Measurements from ENCODE around the gene CD93. TPM values are rescaled to one million over a fixed set of nuclear protein-coding genes. Genes with fewer than 3 reads are reported as not detected.

CD93 gene
- total RNA-seq, 1 donor from 2014 or later, result 5.5 TPM

DNA sequence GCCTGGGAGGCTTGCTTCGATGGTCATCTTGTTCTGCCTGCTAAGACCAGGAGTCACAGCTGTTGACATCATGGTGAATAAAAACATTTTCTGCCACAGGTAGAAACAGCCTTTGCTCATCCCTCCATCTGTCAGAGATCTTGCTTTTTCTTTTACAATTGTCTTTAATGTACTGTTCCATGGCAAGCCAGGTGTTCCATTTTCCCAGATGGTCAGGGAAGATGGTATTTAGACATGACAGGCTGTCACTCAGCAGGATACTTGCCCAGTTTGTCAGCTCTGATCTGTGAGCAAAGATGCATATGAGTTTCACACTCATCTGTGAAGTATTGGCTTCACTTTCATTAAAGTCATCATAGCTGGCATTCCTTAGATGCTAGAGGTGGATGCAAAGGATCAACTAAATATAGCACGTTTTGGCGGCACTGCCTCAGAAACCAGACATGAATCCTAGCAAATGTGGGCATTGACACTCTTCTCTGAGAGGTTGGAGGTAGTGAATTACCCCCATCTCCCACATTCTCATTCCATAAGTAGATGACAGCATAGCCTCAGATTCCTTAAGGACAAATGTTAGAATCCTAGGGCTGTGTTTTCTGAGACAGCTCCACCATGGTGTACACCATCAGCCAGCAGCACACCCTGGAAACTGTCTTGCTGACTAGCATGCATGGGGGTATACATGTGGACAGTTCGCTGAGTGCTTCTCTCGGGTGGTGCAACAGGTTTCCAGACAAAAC lies 46.8 kb downstream of the CD93 start:
- intact Hi-C loops (cut with micrococcal nuclease), result loop anchor here (10.0 kb wide), 1 partner anchor 65 kb away; no protein-coding TSS in a partner anchor

DNA sequence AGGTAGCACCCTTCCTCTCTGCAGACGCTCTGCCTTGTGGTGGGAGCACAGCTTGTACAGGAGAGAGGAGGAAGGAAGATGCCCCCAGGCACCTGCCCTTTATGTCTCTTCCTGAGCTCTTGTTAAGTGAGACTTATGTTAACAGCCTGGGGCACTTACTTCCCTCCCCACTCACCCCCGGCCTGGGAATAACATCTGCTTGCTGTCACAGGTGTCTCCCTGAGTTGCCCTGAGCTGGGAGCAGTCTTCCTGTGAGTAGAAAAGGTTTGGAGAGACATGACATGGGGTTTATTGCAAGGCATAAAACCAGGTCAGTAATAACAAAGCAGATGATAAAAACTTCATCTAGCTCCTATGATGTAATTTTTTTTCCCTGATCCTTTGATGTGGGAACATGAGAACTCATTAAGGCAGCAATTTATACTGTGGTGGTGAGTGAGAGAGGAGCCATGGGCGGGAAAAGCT lies 49.1 kb downstream of the CD93 start:
- intact Hi-C loops (cut with micrococcal nuclease), result loop anchor here (10.0 kb wide), 1 partner anchor 62 kb away; no protein-coding TSS in a partner anchor

DNA sequence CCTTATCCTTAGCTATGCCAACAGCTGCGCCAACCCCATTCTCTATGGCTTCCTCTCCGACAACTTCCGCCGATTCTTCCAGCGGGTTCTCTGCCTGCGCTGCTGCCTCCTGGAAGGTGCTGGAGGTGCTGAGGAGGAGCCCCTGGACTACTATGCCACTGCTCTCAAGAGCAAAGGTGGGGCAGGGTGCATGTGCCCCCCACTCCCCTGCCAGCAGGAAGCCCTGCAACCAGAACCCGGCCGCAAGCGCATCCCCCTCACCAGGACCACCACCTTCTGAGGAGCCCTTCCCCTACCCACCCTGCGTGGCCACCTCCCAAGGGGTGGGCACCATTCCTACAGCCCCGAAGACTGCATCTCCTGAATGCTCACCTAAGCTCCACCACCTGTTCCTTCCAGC lies 49.8 kb downstream of the CD93 start:
- intact Hi-C loops (cut with micrococcal nuclease), result loop anchor here (10.0 kb wide), 1 partner anchor 62 kb away; no protein-coding TSS in a partner anchor

DNA sequence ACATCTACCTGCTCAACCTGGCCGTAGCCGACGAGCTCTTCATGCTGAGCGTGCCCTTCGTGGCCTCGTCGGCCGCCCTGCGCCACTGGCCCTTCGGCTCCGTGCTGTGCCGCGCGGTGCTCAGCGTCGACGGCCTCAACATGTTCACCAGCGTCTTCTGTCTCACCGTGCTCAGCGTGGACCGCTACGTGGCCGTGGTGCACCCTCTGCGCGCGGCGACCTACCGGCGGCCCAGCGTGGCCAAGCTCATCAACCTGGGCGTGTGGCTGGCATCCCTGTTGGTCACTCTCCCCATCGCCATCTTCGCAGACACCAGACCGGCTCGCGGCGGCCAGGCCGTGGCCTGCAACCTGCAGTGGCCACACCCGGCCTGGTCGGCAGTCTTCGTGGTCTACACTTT lies 50.4 kb downstream of the CD93 start:
- intact Hi-C loops (cut with micrococcal nuclease), result loop anchor here (10.0 kb wide), 1 partner anchor 61 kb away; no protein-coding TSS in a partner anchor

DNA sequence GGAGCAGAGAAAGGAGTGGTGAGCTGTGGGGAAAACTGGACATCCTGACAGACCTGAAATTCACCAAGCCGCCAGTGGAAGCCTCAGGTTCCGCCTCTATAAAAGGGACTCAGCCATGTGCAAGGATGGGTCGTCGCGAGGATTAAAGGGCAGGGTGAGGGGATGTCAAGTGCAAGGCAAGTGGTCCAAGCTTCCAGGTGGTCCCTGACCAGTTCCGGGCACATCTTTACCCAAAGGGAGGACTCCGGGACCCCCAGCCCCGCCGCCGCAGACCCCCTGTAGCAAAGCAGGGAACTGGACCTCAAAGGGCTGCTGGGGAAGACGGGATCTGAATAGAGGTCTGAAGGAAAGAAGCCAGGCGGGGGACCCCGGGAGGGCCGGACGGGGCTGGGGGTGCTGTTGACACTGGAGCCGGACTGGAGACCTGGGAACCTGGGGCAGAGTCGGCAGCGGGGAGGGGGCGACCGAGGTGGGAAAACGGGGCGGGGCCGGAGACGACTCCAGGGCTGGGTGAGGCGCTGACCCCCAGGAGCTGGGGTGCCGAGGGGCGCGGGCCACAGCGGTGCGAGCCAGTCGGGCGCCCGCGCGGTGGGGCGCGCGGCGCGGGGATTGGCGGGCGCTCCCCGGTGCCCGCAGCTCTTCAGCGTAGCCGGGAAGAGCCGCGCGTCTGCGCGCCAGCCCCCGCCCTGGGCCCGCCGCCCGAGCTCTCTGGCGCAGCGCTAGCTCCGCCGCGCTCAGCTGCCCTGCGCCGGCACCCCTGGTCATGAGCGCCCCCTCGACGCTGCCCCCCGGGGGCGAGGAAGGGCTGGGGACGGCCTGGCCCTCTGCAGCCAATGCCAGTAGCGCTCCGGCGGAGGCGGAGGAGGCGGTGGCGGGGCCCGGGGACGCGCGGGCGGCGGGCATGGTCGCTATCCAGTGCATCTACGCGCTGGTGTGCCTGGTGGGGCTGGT lies 51.1 kb downstream of the CD93 start, which contains the start of gene SSTR4:
Gene SSTR4, plus strand, starts transcription at position 592 of the 951 bp plus-strand sequence. Its CDS starts 172 bp downstream, at position 764.
- intact Hi-C loops (cut with micrococcal nuclease), result loop anchor here (10.0 kb wide), 1 partner anchor 60 kb away; no protein-coding TSS in a partner anchor

DNA sequence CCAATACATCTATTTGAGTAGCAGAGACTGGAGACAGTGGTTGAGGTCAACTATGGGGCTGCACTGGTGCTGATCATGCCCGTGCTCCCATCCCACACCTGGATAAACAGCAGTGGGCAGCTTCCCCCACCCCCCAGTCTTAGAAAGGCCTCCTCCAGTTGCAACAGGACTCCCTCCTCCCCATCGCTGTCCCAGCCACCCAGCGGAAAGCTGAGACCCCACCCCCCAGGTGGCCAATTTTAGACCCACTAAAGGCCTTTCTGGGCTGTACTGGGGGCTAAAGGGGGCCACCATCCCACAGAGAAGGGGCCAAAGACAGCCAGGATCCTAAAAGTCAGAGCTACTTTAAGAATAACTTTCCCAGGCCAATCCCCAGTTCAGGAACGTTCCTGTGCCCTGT lies 52.2 kb downstream of the CD93 start:
- intact Hi-C loops (cut with micrococcal nuclease), result loop anchor here (10.0 kb wide), 1 partner anchor 59 kb away; no protein-coding TSS in a partner anchor

DNA sequence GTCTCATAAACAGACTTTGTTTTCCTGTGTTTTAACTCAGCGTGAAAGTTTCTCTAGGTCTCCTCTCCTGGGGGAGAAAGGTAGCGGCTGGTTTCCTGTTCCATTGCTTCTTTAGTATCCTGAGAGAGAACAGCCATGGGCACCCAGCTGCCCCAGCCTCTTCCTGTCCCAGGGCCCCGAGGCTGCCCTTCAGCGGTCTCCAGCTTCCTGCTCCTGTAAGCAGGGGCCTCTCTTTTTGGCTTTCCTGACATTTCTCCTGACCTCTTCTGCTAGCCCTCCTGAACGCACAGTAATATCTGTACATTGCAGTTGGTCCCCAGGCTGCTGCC lies 53.4 kb downstream of the CD93 start:
- intact Hi-C loops (cut with micrococcal nuclease), result loop anchor here (10.0 kb wide), 1 partner anchor 58 kb away; no protein-coding TSS in a partner anchor

DNA sequence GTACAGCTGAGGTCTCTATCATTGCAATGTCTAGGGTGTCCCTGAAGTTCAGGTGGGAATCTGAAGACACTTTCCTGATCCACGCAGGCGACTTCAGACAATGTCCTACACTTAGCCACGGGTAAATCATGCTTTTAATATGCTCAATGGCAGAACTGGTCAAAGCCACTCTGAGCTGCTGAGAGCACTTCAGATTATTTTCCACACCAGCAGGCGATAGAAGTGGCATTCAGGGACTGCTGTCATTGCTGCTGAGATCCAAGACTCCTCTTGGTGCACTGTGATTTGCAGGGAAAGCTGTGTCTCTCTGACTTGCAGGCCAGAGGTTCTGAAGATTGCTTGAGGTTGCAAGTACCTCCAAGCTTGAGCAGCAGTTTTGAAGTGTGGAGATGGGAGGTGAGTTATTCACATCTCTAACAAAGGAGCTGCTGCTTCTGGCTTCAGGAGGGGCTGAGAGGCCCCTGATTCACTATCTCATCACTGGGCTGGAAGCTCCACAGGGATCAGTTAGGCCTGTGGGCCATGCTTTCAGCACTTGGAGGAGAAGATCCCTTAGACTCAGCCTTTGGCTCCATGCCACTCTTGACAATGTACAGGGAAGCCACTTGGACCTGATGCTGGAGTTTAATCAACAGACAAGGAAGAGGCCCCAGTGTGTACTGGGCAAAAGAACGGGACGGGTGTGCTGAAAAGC lies 53.9 kb downstream of the CD93 start:
- intact Hi-C loops (cut with micrococcal nuclease), result loop anchor here (10.0 kb wide), 1 partner anchor 57 kb away; no protein-coding TSS in a partner anchor

DNA sequence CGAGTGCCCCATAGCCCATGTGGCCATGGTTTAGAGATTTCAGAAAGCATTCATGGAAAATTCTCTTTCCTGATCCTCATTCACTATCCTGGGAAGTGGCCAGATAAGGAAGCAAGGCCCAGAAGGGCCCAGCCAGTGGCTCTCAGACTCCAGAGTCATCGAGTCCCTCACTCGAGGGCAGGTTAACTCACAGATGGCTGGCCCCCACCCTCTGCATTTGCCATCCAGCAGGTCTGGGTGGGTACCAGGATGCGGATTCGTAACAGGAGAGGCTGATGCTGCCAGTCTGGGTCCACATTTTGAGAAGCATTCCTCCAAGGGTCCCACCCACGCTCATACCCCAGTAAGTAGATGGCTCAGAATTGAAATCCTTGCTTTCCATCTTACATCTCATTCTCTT lies 54.8 kb downstream of the CD93 start:
- intact Hi-C loops (cut with micrococcal nuclease), result loop anchor here (10.0 kb wide), 1 partner anchor 57 kb away; no protein-coding TSS in a partner anchor

Other genes starting within 250 kb of the CD93 start
- not detected in 2 replicates for gene SSTR4, start 51.0 kb downstream of the CD93 start, total RNA-seq
- not detected in 2 replicates for gene THBD, start 36.7 kb downstream of the CD93 start, total RNA-seq

Measured in T-helper 1 cell treated with Interleukin-12 subunit alpha and Interleukin-12 subunit beta and Interleukin-4 antibody, amounts not matched to agents 30 ng/mL and 1 ng/mL, for 36 hours (primary cell).